HEK293T (cell line): ENCODE results near the gene SLC2A6.

Experiments
- CTCF ChIA-PET: fragments of 350-600 bp; formaldehyde crosslinking; extraction: SDS; loops from one replicate; lab custom pipeline; 2021; ENCODE audit warnings: antibody characterized with exemption, inconsistent platforms; lab: Yijun Ruan, JAX
- POLR2A ChIA-PET: fragments of 350-600 bp; formaldehyde crosslinking; extraction: SDS; loops from one replicate; lab custom pipeline; 2020; ENCODE audit warnings: antibody characterized with exemption, inconsistent platforms; lab: Yijun Ruan, JAX
- DNase-seq: peaks from one replicate; pipeline ENCODE4 v3.0.0; 2012; ENCODE audit warnings: mixed read lengths; ENCODE audit errors: extremely low spot score
- ARNT ChIP-seq: fragments of 450-650 bp; IDR thresholded peaks from 2 replicates; pipeline ENCODE4 v1.6.1; 2017; ENCODE audit warnings: mild to moderate bottlenecking
- BHLHE40 ChIP-seq: fragments of 450-650 bp; IDR thresholded peaks from 2 replicates; pipeline ENCODE4 v1.6.1; 2016; ENCODE audit warnings: mild to moderate bottlenecking, moderate library complexity, borderline replicate concordance
- CTBP1 ChIP-seq: fragments of 450-650 bp; IDR thresholded peaks from 2 replicates; pipeline ENCODE4 v1.6.1; 2016; ENCODE audit warnings: borderline replicate concordance
- ELF4 ChIP-seq: fragments of 450-650 bp; IDR thresholded peaks from 2 replicates; pipeline ENCODE4 v1.6.1; 2017; ENCODE audit warnings: antibody characterized with exemption
- FOXA1 ChIP-seq: fragments of 450-650 bp; IDR thresholded peaks from 2 replicates; pipeline ENCODE4 v1.6.1; 2016; ENCODE audit warnings: mild to moderate bottlenecking
- FOXK2 ChIP-seq: fragments of 450-650 bp; IDR thresholded peaks from 2 replicates; pipeline ENCODE4 v1.6.1; 2016; ENCODE audit warnings: mild to moderate bottlenecking
- FOXM1 ChIP-seq: fragments of 450-650 bp; IDR thresholded peaks from 2 replicates; pipeline ENCODE4 v1.6.1; 2017; ENCODE audit warnings: mild to moderate bottlenecking, borderline replicate concordance
- HDGF ChIP-seq: fragments of 450-650 bp; IDR thresholded peaks from 2 replicates; pipeline ENCODE4 v1.6.1; 2017; ENCODE audit warnings: antibody characterized with exemption, borderline replicate concordance
- L3MBTL2 ChIP-seq: fragments of 450-650 bp; conservative IDR thresholded peaks from 2 replicates; pipeline ENCODE4 v1.6.1; 2016; ENCODE audit warnings: mild to moderate bottlenecking
- LEF1 ChIP-seq: fragments of 450-650 bp; IDR thresholded peaks from 2 replicates; pipeline ENCODE4 v1.6.1; 2017; ENCODE audit warnings: mild to moderate bottlenecking, borderline replicate concordance
- NFRKB ChIP-seq: fragments of 450-650 bp; IDR thresholded peaks from 2 replicates; pipeline ENCODE4 v1.6.1; 2016; ENCODE audit warnings: mild to moderate bottlenecking, moderate library complexity
- PKNOX1 ChIP-seq: fragments of 450-650 bp; IDR thresholded peaks from 2 replicates; pipeline ENCODE4 v1.6.1; 2016
- SP1 ChIP-seq: fragments of 450-650 bp; IDR thresholded peaks from 2 replicates; pipeline ENCODE4 v1.6.1; 2017
- SUZ12 ChIP-seq: fragments of 450-650 bp; IDR thresholded peaks from 2 replicates; pipeline ENCODE4 v1.6.1; 2016; ENCODE audit warnings: mild to moderate bottlenecking
- TARDBP ChIP-seq: fragments of 450-650 bp; IDR thresholded peaks from 2 replicates; pipeline ENCODE4 v1.6.1; 2016
- ZNF384 ChIP-seq: fragments of 450-650 bp; IDR thresholded peaks from 2 replicates; pipeline ENCODE4 v1.6.1; 2016

Gene SLC2A6

GRCh38 chr9:133433351-133433843 lies 45.5 kb downstream of the SLC2A6 start:
- CTCF ChIA-PET: no interaction called here
- DNase-seq: no peak
- POLR2A ChIA-PET: no interaction called here
- TF ChIP-seq TARDBP: no peak
- TF ChIP-seq LEF1: no peak
- TF ChIP-seq SP1: no peak
- TF ChIP-seq HDGF: no peak
- TF ChIP-seq ARNT: no peak
- no peak for TF ChIP-seq BHLHE40
- TF ChIP-seq FOXK2: no peak
- no peak for TF ChIP-seq ZNF384
- TF ChIP-seq CTBP1: no peak

- ChIA-PET POLR2A (no interaction called here), CTCF (no interaction called here)
- TF ChIP-seq FOXK2 (no peak), FOXM1 (no peak), TARDBP (no peak), SP1 (no peak), SUZ12 (no peak), L3MBTL2 (no peak), PKNOX1 (no peak)
- DNase-seq: no peak
Measured at GRCh38 chr9:133430244-133430643, 48.7 kb downstream of the SLC2A6 start.

GRCh38 chr9:133429641-133430161 lies 49.2 kb downstream of the SLC2A6 start:
- TF ChIP-seq FOXA1: no peak
- TF ChIP-seq L3MBTL2: no peak
- TF ChIP-seq ARNT: no peak
- TF ChIP-seq TARDBP: no peak
- no peak for TF ChIP-seq FOXM1
- TF ChIP-seq HDGF: no peak
- TF ChIP-seq LEF1: no peak
- no peak for TF ChIP-seq ZNF384
- no peak for TF ChIP-seq ELF4
- TF ChIP-seq BHLHE40: no peak
- POLR2A ChIA-PET: no interaction called here
- DNase-seq: no peak
- CTCF ChIA-PET: no interaction called here

- CTCF ChIA-PET: no interaction called here
- no peak for DNase-seq
- no peak for TF ChIP-seq NFRKB
- TF ChIP-seq SP1: no peak
- TF ChIP-seq CTBP1: no peak
- TF ChIP-seq ZNF384: no peak
- no peak for TF ChIP-seq SUZ12
- no peak for TF ChIP-seq HDGF
- no peak for TF ChIP-seq ARNT
- no peak for TF ChIP-seq TARDBP
- TF ChIP-seq ELF4: no peak
- TF ChIP-seq L3MBTL2: no peak
- TF ChIP-seq FOXM1: no peak
- no peak for TF ChIP-seq FOXK2
- POLR2A ChIA-PET: no interaction called here
Measured at GRCh38 chr9:133429214-133429613, 49.7 kb downstream of the SLC2A6 start.

GRCh38 chr9:133428617-133429101 lies 50.2 kb downstream of the SLC2A6 start:
- ChIA-PET POLR2A (no interaction called here), CTCF (no interaction called here)
- no peak for DNase-seq
- no peak for TF ChIP-seq LEF1
- no peak for TF ChIP-seq FOXA1

GRCh38 chr9:133427658-133428348 lies 51.1 kb downstream of the SLC2A6 start:
- no peak for DNase-seq
- ChIA-PET CTCF (no interaction called here), POLR2A (no interaction called here)
- no peak for TF ChIP-seq L3MBTL2
- no peak for TF ChIP-seq BHLHE40
- TF ChIP-seq TARDBP: no peak
- no peak for TF ChIP-seq ZNF384
- no peak for TF ChIP-seq PKNOX1

GRCh38 chr9:133426011-133426410 lies 52.9 kb downstream of the SLC2A6 start:
- ChIA-PET POLR2A (interaction anchor here (1.5 kb wide), 1 partner anchor 51 kb away, joined by 5 read pairs; no protein-coding TSS in a partner anchor), CTCF (no interaction called here)
- DNase-seq: no peak
- no peak for TF ChIP-seq NFRKB
- no peak for TF ChIP-seq ZNF384
- TF ChIP-seq ARNT: no peak
- no peak for TF ChIP-seq LEF1
- no peak for TF ChIP-seq BHLHE40
- TF ChIP-seq PKNOX1: no peak
- TF ChIP-seq L3MBTL2: no peak
- no peak for TF ChIP-seq ELF4
- TF ChIP-seq FOXK2: no peak
- no peak for TF ChIP-seq TARDBP
- no peak for TF ChIP-seq CTBP1
- TF ChIP-seq FOXM1: no peak
- TF ChIP-seq FOXA1: no peak
- no peak for TF ChIP-seq HDGF
- TF ChIP-seq SP1: no peak
- no peak for TF ChIP-seq SUZ12
